RWPE1 (cell line): Measurements from ENCODE around the gene GLRA3.

Experiments
- CTCF ChIA-PET: fragments of 350-600 bp; sonication (Branson Sonifier 250); formaldehyde crosslinking; extraction: SDS; loops from one replicate; lab custom pipeline; 2021; lab: Yijun Ruan, JAX
- POLR2A ChIA-PET: fragments of 400-600 bp; formaldehyde crosslinking; extraction: SDS; loops from one replicate; lab custom pipeline; 2020; ENCODE audit warnings: antibody characterized with exemption; ENCODE audit not compliant: low non-redundant PET; lab: Yijun Ruan, JAX
- DNase-seq: peaks from one replicate; pipeline ENCODE4 v3.0.0; 2012; ENCODE audit warnings: low spot score
- H3K27ac ChIP-seq: fragments of 450-650 bp; 2 replicates; pipeline ENCODE4 v1.5.1; 2017
- CTCF ChIP-seq: fragments of 450-650 bp; conservative IDR thresholded peaks from 2 replicates; pipeline ENCODE4 v1.5.1; 2017; ENCODE audit warnings: low read depth, mild to moderate bottlenecking

Gene GLRA3

GRCh38 chr4:174761451-174761850, 67.6 kb downstream of the GLRA3 start:
- TF ChIP-seq CTCF: no peak
- no peak for DNase-seq
- CTCF ChIA-PET: no interaction called here
- POLR2A ChIA-PET: no interaction called here
- H3K27ac ChIP-seq: no peak overlapping the region

GRCh38 chr4:174757736-174758135, 71.3 kb downstream of the GLRA3 start:
- no peak overlapping the region for H3K27ac ChIP-seq
- ChIA-PET CTCF (interaction anchor here (0.7 kb wide), 1 partner anchor 988 kb away, joined by 4 read pairs; no protein-coding TSS in a partner anchor), POLR2A (no interaction called here)
- no peak for DNase-seq
- TF ChIP-seq CTCF: no peak

GRCh38 chr4:174753021-174753420, 76.0 kb downstream of the GLRA3 start:
- CTCF ChIA-PET: interaction anchor here (0.6 to 1.0 kb wide), 2 partner anchors 784 to 1200 kb away, joined by 3 to 6 read pairs; no protein-coding TSS in a partner anchor
- DNase-seq: no peak
- H3K27ac ChIP-seq: no peak overlapping the region
- POLR2A ChIA-PET: no interaction called here
- TF ChIP-seq CTCF: no peak

- no peak for DNase-seq
- TF ChIP-seq CTCF: no peak
- no peak overlapping the region for H3K27ac ChIP-seq
- ChIA-PET POLR2A (no interaction called here), CTCF (interaction anchor here (0.5 to 1.0 kb wide), 2 partner anchors 171 to 785 kb away, joined by 3 read pairs; no protein-coding TSS in a partner anchor)
These were observed 77.0 kb downstream of the GLRA3 start for GRCh38 chr4:174752026-174752425.

GRCh38 chr4:174749091-174749490, 80.0 kb downstream of the GLRA3 start:
- ChIA-PET CTCF (interaction anchor here (0.9 kb wide), 1 partner anchor 166 kb away, joined by 4 read pairs; no protein-coding TSS in a partner anchor), POLR2A (no interaction called here)
- no peak for TF ChIP-seq CTCF
- no peak overlapping the region for H3K27ac ChIP-seq
- DNase-seq: no peak

- no peak for TF ChIP-seq CTCF
- H3K27ac ChIP-seq: no peak overlapping the region
- ChIA-PET POLR2A (no interaction called here), CTCF (no interaction called here)
- DNase-seq: no peak
These were observed 82.3 kb downstream of the GLRA3 start for GRCh38 chr4:174746710-174747109.
